ENCODE data around the gene HIGD1A.
"Not testable (repeated sequence)": the region's sequence is repeated elsewhere in the genome, so short reads cannot be mapped to it uniquely, and the experiment has no call there.

The HIGD1A gene

GRCh38 chr3:42829083-42829627 is 24.9 kb upstream of the HIGD1A start:
- no peak for DNase-seq

- DNase-seq = no peak
Measured at GRCh38 chr3:42827654-42828053, 23.4 kb upstream of the HIGD1A start.

- no peak for DNase-seq
Measured at GRCh38 chr3:42827023-42827422, 22.7 kb upstream of the HIGD1A start.

- no peak for DNase-seq
Measured at GRCh38 chr3:42826141-42826540, 21.9 kb upstream of the HIGD1A start.

GRCh38 chr3:42823351-42823750 is 19.1 kb upstream of the HIGD1A start:
- no peak for DNase-seq

GRCh38 chr3:42822828-42823227 is 18.5 kb upstream of the HIGD1A start:
- no peak for DNase-seq

- DNase-seq = no peak
Measured at GRCh38 chr3:42820746-42821051, 16.4 kb upstream of the HIGD1A start.

GRCh38 chr3:42819351-42819965 is 15.2 kb upstream of the HIGD1A start:
- DNase-seq = no peak

GRCh38 chr3:42815826-42816225 is 11.5 kb upstream of the HIGD1A start:
- DNase-seq = no peak

GRCh38 chr3:42814914-42815507 is 10.7 kb upstream of the HIGD1A start:
- DNase-seq = no peak

GRCh38 chr3:42814246-42814645 is 10.0 kb upstream of the HIGD1A start:
- DNase-seq = no peak

GRCh38 chr3:42811118-42811883 is 7.0 kb upstream of the HIGD1A start:
- DNase-seq = not testable (repeated sequence)

- not testable (repeated sequence) for DNase-seq
Measured at GRCh38 chr3:42810706-42811105, 6.4 kb upstream of the HIGD1A start.

- no peak for DNase-seq
Measured at GRCh38 chr3:42809202-42809601, 4.9 kb upstream of the HIGD1A start, which contains the start of gene ACKR2. Gene ACKR2, plus strand, starts transcription at chr3:42809445. Its CDS starts 55,058 bp downstream, at chr3:42864503.

- no peak for DNase-seq
Measured at GRCh38 chr3:42807929-42808328, 3.6 kb upstream of the HIGD1A start.

GRCh38 chr3:42805141-42805821 is 991 bp upstream of the HIGD1A start:
- DNase-seq = no peak

GRCh38 chr3:42804831-42805132 is 492 bp upstream of the HIGD1A start:
- no peak for DNase-seq

- no peak for DNase-seq
Measured at GRCh38 chr3:42803414-42804105, 730 bp downstream of the HIGD1A start.

GRCh38 chr3:42802876-42803413 is 1.3 kb downstream of the HIGD1A start:
- no peak for DNase-seq

- DNase-seq = no peak
Measured at GRCh38 chr3:42801784-42802183, 2.5 kb downstream of the HIGD1A start.

GRCh38 chr3:42801048-42801620 is 3.2 kb downstream of the HIGD1A start:
- no peak for DNase-seq

- DNase-seq = no peak
Measured at GRCh38 chr3:42800251-42800650, 4.0 kb downstream of the HIGD1A start.
